ENCODE data around the gene CNP.

The CNP gene

GRCh38 chr17:41935641-41936040, 31.0 kb upstream of the CNP start:
- no peak for DNase-seq
- Histone ChIP-seq H3K27ac (ENCODE audit: low read length) (no peak overlapping the region), H3K4me1 (ENCODE audit: insufficient read depth, low read length) (peaks cover 27% of the 10 kb centered on the region), H3K4me3 (ENCODE audit: low read depth in 1 of 2, low read length in 2 of 2) (no peak overlapping the region), H2AFZ (ENCODE audit: low read depth, low read length) (no peak overlapping the region), H3K9me3 (ENCODE audit: insufficient read depth, low read length, severe bottlenecking) (no peaks in the 10 kb centered on the region), H3K36me3 (ENCODE audit: insufficient read depth, low read length) (no peaks in the 10 kb centered on the region), H3K79me2 (ENCODE audit: insufficient read depth, low read length) (no peaks in the 10 kb centered on the region), H4K20me1 (ENCODE audit: insufficient read depth, low read length) (no peaks in the 10 kb centered on the region), H3K9ac (ENCODE audit: low read depth, low read length) (no peak overlapping the region), H3K4me2 (ENCODE audit: insufficient read depth, low read length) (no peak overlapping the region), H3K27me3 (ENCODE audit: insufficient read depth, low read length, poor library complexity) (no peaks in the 10 kb centered on the region)
- no peak for ATAC-seq (ENCODE audit: insufficient read depth, low read depth)
- TF ChIP-seq EZH2 (IDR thresholded peaks at IDR 0.05; ENCODE audit: borderline replicate concordance, low read depth, low read length, severe bottlenecking) (no peak), CTCF (IDR thresholded peaks at IDR 0.05; ENCODE audit: borderline replicate concordance, extremely low read depth, low read length, poor library complexity, severe bottlenecking) (no peak)

- TF ChIP-seq CTCF (IDR thresholded peaks at IDR 0.05; ENCODE audit: borderline replicate concordance, extremely low read depth, low read length, poor library complexity, severe bottlenecking), result no peak
- no peak for TF ChIP-seq EZH2 (IDR thresholded peaks at IDR 0.05; ENCODE audit: borderline replicate concordance, low read depth, low read length, severe bottlenecking)
- Histone ChIP-seq H3K36me3 (ENCODE audit: insufficient read depth, low read length) (no peaks in the 10 kb centered on the region), H2AFZ (ENCODE audit: low read depth, low read length) (no peak overlapping the region), H3K79me2 (ENCODE audit: insufficient read depth, low read length) (no peaks in the 10 kb centered on the region), H4K20me1 (ENCODE audit: insufficient read depth, low read length) (no peaks in the 10 kb centered on the region), H3K27ac (ENCODE audit: low read length) (no peak overlapping the region), H3K9me3 (ENCODE audit: insufficient read depth, low read length, severe bottlenecking) (no peaks in the 10 kb centered on the region), H3K4me3 (ENCODE audit: low read depth in 1 of 2, low read length in 2 of 2) (no peak overlapping the region), H3K4me2 (ENCODE audit: insufficient read depth, low read length) (no peak overlapping the region), H3K27me3 (ENCODE audit: insufficient read depth, low read length, poor library complexity) (no peaks in the 10 kb centered on the region), H3K4me1 (ENCODE audit: insufficient read depth, low read length) (peaks cover under 1% of the 10 kb centered on the region; the same call in 1 of the 2 replicates), H3K9ac (ENCODE audit: low read depth, low read length) (no peak overlapping the region)
- ATAC-seq (ENCODE audit: insufficient read depth, low read depth), result no peak
- no peak for DNase-seq
These were observed 28.3 kb upstream of the CNP start for GRCh38 chr17:41937970-41938954.

GRCh38 chr17:41939044-41939692, 27.4 kb upstream of the CNP start:
- Histone ChIP-seq H3K4me1 (ENCODE audit: insufficient read depth, low read length) (no peaks in the 10 kb centered on the region), H3K9ac (ENCODE audit: low read depth, low read length) (no peak overlapping the region), H3K4me2 (ENCODE audit: insufficient read depth, low read length) (no peak overlapping the region), H3K79me2 (ENCODE audit: insufficient read depth, low read length) (no peaks in the 10 kb centered on the region), H4K20me1 (ENCODE audit: insufficient read depth, low read length) (no peaks in the 10 kb centered on the region), H2AFZ (ENCODE audit: low read depth, low read length) (no peak overlapping the region), H3K27me3 (ENCODE audit: insufficient read depth, low read length, poor library complexity) (no peaks in the 10 kb centered on the region), H3K9me3 (ENCODE audit: insufficient read depth, low read length, severe bottlenecking) (no peaks in the 10 kb centered on the region), H3K4me3 (ENCODE audit: low read depth in 1 of 2, low read length in 2 of 2) (no peak overlapping the region), H3K27ac (ENCODE audit: low read length) (no peak overlapping the region), H3K36me3 (ENCODE audit: insufficient read depth, low read length) (no peaks in the 10 kb centered on the region)
- no peak for DNase-seq
- ATAC-seq (ENCODE audit: insufficient read depth, low read depth), result no peak
- TF ChIP-seq CTCF (IDR thresholded peaks at IDR 0.05; ENCODE audit: borderline replicate concordance, extremely low read depth, low read length, poor library complexity, severe bottlenecking) (no peak), EZH2 (IDR thresholded peaks at IDR 0.05; ENCODE audit: borderline replicate concordance, low read depth, low read length, severe bottlenecking) (no peak)

Data from DND-41 (cell line).